ENCODE data around the gene ARHGAP10. TPM values are rescaled to one million over a fixed set of nuclear protein-coding genes. Genes with fewer than 3 reads are reported as not detected.

Gene ARHGAP10
- total RNA-seq, 1 donor from 2014 or later = 2.9 TPM

- FAIRE-seq (no peak), DNase-seq (ENCODE audit: low spot score in 2 of 2) (peak in 1 of 2 donors; percentile 11)
Observed at GRCh38 chr4:148007314-148007760, 275.4 kb downstream of the ARHGAP10 start.

GRCh38 chr4:148007792-148008191 is 275.9 kb downstream of the ARHGAP10 start:
- no peak for FAIRE-seq

GRCh38 chr4:148015058-148015457 is 283.2 kb downstream of the ARHGAP10 start:
- no peak for DNase-seq (ENCODE audit: low spot score in 2 of 2)

More at GRCh38 chr4:148007792-148008191, 275.9 kb downstream of the ARHGAP10 start:
- no peak for DNase-seq (ENCODE audit: low spot score in 2 of 2)

GRCh38 chr4:148015468-148015867 is 283.6 kb downstream of the ARHGAP10 start:
- DNase-seq (ENCODE audit: low spot score in 2 of 2) (no peak), FAIRE-seq (no peak)

More at GRCh38 chr4:148015058-148015457, 283.2 kb downstream of the ARHGAP10 start:
- FAIRE-seq = no peak

GRCh38 chr4:148016063-148016637 is 284.3 kb downstream of the ARHGAP10 start:
- DNase-seq (ENCODE audit: low spot score in 2 of 2) (no peak), FAIRE-seq (no peak)

- DNase-seq (ENCODE audit: low spot score in 2 of 2) (no peak), FAIRE-seq (no peak)
Observed at GRCh38 chr4:148017801-148018200, 285.9 kb downstream of the ARHGAP10 start.

- FAIRE-seq = no peak
- DNase-seq (ENCODE audit: low spot score in 2 of 2) = no peak
Observed at GRCh38 chr4:148021686-148022085, 289.8 kb downstream of the ARHGAP10 start.

GRCh38 chr4:148022975-148023374 is 291.1 kb downstream of the ARHGAP10 start:
- DNase-seq (ENCODE audit: low spot score in 2 of 2) (no peak), FAIRE-seq (no peak)

GRCh38 chr4:148023512-148024181 is 291.8 kb downstream of the ARHGAP10 start:
- FAIRE-seq (no peak), DNase-seq (ENCODE audit: low spot score in 2 of 2) (no peak)

GRCh38 chr4:148025981-148026380 is 294.1 kb downstream of the ARHGAP10 start:
- no peak for DNase-seq (ENCODE audit: low spot score in 2 of 2)
- FAIRE-seq = no peak

- DNase-seq (ENCODE audit: low spot score in 2 of 2) = no peak
- FAIRE-seq = no peak
Observed at GRCh38 chr4:148027201-148027600, 295.3 kb downstream of the ARHGAP10 start.

- no peak for DNase-seq (ENCODE audit: low spot score in 2 of 2)
- FAIRE-seq = no peak
Observed at GRCh38 chr4:148029781-148030180, 297.9 kb downstream of the ARHGAP10 start.

- DNase-seq (ENCODE audit: low spot score in 2 of 2) (no peak), FAIRE-seq (no peak)
Observed at GRCh38 chr4:148030193-148030873, 298.4 kb downstream of the ARHGAP10 start.

GRCh38 chr4:148034813-148035212 is 302.9 kb downstream of the ARHGAP10 start:
- DNase-seq (ENCODE audit: low spot score in 2 of 2) (no peak), FAIRE-seq (no peak)

- DNase-seq (ENCODE audit: low spot score in 2 of 2) = no peak
- FAIRE-seq = no peak
Observed at GRCh38 chr4:148041606-148042329, 309.9 kb downstream of the ARHGAP10 start.

GRCh38 chr4:148044089-148044911 is 312.4 kb downstream of the ARHGAP10 start:
- FAIRE-seq = no peak
- DNase-seq (ENCODE audit: low spot score in 2 of 2) = no peak

GRCh38 chr4:148044912-148045352 is 313.0 kb downstream of the ARHGAP10 start:
- DNase-seq (ENCODE audit: low spot score in 2 of 2) (no peak), FAIRE-seq (no peak)

GRCh38 chr4:148048598-148048997 is 316.7 kb downstream of the ARHGAP10 start:
- FAIRE-seq = no peak
- no peak for DNase-seq (ENCODE audit: low spot score in 2 of 2)

- DNase-seq (ENCODE audit: low spot score in 2 of 2) = no peak
Observed at GRCh38 chr4:148051403-148051802, 319.5 kb downstream of the ARHGAP10 start.

GRCh38 chr4:148052448-148052847 is 320.6 kb downstream of the ARHGAP10 start:
- FAIRE-seq (no peak), DNase-seq (ENCODE audit: low spot score in 2 of 2) (no peak)

More at GRCh38 chr4:148051403-148051802, 319.5 kb downstream of the ARHGAP10 start:
- FAIRE-seq = no peak

All from frontal cortex (tissue), 4 donors.